Neural cell (in vitro differentiated cells): ENCODE measurements around the gene PIEZO1. TPM values are rescaled to one million over a fixed set of nuclear protein-coding genes. Genes with fewer than 3 reads are reported as not detected.

Source experiments
- H2AFZ ChIP-seq: fragments of 200-600, 300-800 bp; sonication (generic), shearing (Covaris generic); 2 replicates; pipeline ENCODE4 v1.6.0; 2014; ENCODE audit warnings: low read depth, mild to moderate bottlenecking, antibody characterized with exemption, low read length, moderate library complexity
- H3F3A ChIP-seq: fragments of 200-600 bp; shearing (Covaris generic); 2 replicates; pipeline ENCODE4 v1.6.1; 2016; ENCODE audit warnings: mild to moderate bottlenecking, moderate library complexity, mixed read lengths, antibody characterized with exemption, low read length; ENCODE audit not compliant: insufficient read depth, poor library complexity, severe bottlenecking
- H3K27ac ChIP-seq: fragments of 200-600, 300-800 bp; sonication (generic), shearing (Covaris generic); 2 replicates; pipeline ENCODE4 v1.5.1; 2014; ENCODE audit warnings: mild to moderate bottlenecking, low read length, moderate library complexity
- H3K27me3 ChIP-seq: fragments of 300-800, 200-600 bp; sonication (generic), shearing (Covaris generic); 2 replicates; pipeline ENCODE4 v1.6.0; 2014; ENCODE audit warnings: mild to moderate bottlenecking, low read depth, low read length, moderate library complexity; ENCODE audit not compliant: insufficient read depth
- H3K36me3 ChIP-seq: fragments of 300-800, 200-600 bp; sonication (generic), shearing (Covaris generic); 2 replicates; pipeline ENCODE4 v1.5.1; 2014; ENCODE audit warnings: mild to moderate bottlenecking, antibody characterized with exemption, low read length, moderate library complexity; ENCODE audit not compliant: insufficient read depth
- H3K4me2 ChIP-seq: fragments of 300-800, 200-600 bp; sonication (generic), shearing (Covaris generic); 2 replicates; pipeline ENCODE4 v1.6.0; 2014; ENCODE audit warnings: mild to moderate bottlenecking, low read length
- H3K4me3 ChIP-seq: fragments of 300-800, 200-600 bp; sonication (generic), shearing (Covaris generic); 2 replicates; pipeline ENCODE4 v1.5.1; 2014; ENCODE audit warnings: mild to moderate bottlenecking, low read length, moderate library complexity
- H3K79me2 ChIP-seq: fragments of 200-600 bp; shearing (Covaris generic); replicated peaks from 2 replicates; pipeline ENCODE4 v1.6.0; 2014; ENCODE audit warnings: mild to moderate bottlenecking, low read length, moderate library complexity; ENCODE audit not compliant: insufficient read depth
- H3K9ac ChIP-seq: fragments of 300-800, 200-600 bp; sonication (generic), shearing (Covaris generic); 2 replicates; pipeline ENCODE4 v1.6.1; 2016; ENCODE audit warnings: mild to moderate bottlenecking, low read length, mixed read lengths
- H3K9me2 ChIP-seq: fragments of 200-600 bp; shearing (Covaris generic); 2 replicates; pipeline ENCODE4 v1.6.1; 2016; ENCODE audit warnings: mild to moderate bottlenecking, low read length, mixed read lengths; ENCODE audit not compliant: insufficient read depth
- H3K9me3 ChIP-seq: fragments of 200-600, 300-800 bp; sonication (generic), shearing (Covaris generic); 2 replicates; pipeline ENCODE4 v1.6.1; 2016; ENCODE audit warnings: mild to moderate bottlenecking, mixed run types, low read length, moderate library complexity, mixed read lengths
- H4K20me1 ChIP-seq: fragments of 200-600 bp; shearing (Covaris generic); 2 replicates; pipeline ENCODE4 v1.6.1; 2016; ENCODE audit warnings: mild to moderate bottlenecking, mixed run types; ENCODE audit not compliant: insufficient read depth
- EP300 ChIP-seq: fragments of 450-650 bp; conservative IDR thresholded peaks from 2 replicates; pipeline ENCODE4 v1.6.1; 2014; ENCODE audit warnings: antibody characterized with exemption, mild to moderate bottlenecking, moderate library complexity; ENCODE audit not compliant: poor library complexity, severe bottlenecking
- EZH2 ChIP-seq: fragments of 200-600, 300-800 bp; shearing (Covaris generic), sonication (generic); IDR thresholded peaks from 2 replicates; pipeline ENCODE4 v1.6.1; 2014; ENCODE audit warnings: antibody characterized with exemption, low read length, borderline replicate concordance, mild to moderate bottlenecking; ENCODE audit not compliant: insufficient read depth, poor library complexity, severe bottlenecking
- MXI1 ChIP-seq: fragments of 450-650 bp; conservative IDR thresholded peaks from 2 replicates; pipeline ENCODE4 v1.6.1; 2014; ENCODE audit warnings: antibody characterized with exemption, mild to moderate bottlenecking; ENCODE audit not compliant: poor library complexity, severe bottlenecking
- POLR2AphosphoS5 ChIP-seq: IDR thresholded peaks from 2 replicates; pipeline ENCODE4 v1.6.1; 2012
- RAD21 ChIP-seq: fragments of 450-650 bp; conservative IDR thresholded peaks from 2 replicates; pipeline ENCODE4 v1.6.1; 2014; ENCODE audit warnings: antibody characterized with exemption, mild to moderate bottlenecking, moderate library complexity
- REST ChIP-seq: IDR thresholded peaks from 2 replicates; pipeline ENCODE4 v1.6.1; 2012; ENCODE audit warnings: borderline replicate concordance
- SMC3 ChIP-seq: fragments of 450-650 bp; conservative IDR thresholded peaks from 2 replicates; pipeline ENCODE4 v1.6.1; 2014; ENCODE audit warnings: antibody characterized with exemption, mild to moderate bottlenecking, moderate library complexity; ENCODE audit not compliant: poor library complexity
- TAF1 ChIP-seq: IDR thresholded peaks from 2 replicates; pipeline ENCODE4 v1.6.1; 2012; ENCODE audit warnings: low read depth
- polyA plus RNA-seq: library from polyadenylated mRNA; depleted of rRNA; stranded (reverse); fragments of >200 nt; gene quantifications from 2 replicates; pipeline ENCODE4 v1.2.3, GENCODE V29; 2014
- TF ChIP-seq, protein P1 (sequence below): fragments of 450-650 bp; IDR thresholded peaks from 2 replicates; pipeline ENCODE4 v1.5.1; 2014; ENCODE audit warnings: antibody characterized with exemption, mild to moderate bottlenecking, moderate library complexity; ENCODE audit not compliant: poor library complexity, severe bottlenecking

The PIEZO1 gene
- polyA plus RNA-seq, 1 donor from 2014 or later, result not detected

- H3K79me2 ChIP-seq, result no peaks in the 10 kb centered on the region
- TF ChIP-seq SMC3, result no peak
- TF ChIP-seq, protein P1, sequence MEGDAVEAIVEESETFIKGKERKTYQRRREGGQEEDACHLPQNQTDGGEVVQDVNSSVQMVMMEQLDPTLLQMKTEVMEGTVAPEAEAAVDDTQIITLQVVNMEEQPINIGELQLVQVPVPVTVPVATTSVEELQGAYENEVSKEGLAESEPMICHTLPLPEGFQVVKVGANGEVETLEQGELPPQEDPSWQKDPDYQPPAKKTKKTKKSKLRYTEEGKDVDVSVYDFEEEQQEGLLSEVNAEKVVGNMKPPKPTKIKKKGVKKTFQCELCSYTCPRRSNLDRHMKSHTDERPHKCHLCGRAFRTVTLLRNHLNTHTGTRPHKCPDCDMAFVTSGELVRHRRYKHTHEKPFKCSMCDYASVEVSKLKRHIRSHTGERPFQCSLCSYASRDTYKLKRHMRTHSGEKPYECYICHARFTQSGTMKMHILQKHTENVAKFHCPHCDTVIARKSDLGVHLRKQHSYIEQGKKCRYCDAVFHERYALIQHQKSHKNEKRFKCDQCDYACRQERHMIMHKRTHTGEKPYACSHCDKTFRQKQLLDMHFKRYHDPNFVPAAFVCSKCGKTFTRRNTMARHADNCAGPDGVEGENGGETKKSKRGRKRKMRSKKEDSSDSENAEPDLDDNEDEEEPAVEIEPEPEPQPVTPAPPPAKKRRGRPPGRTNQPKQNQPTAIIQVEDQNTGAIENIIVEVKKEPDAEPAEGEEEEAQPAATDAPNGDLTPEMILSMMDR, result no peak
- TF ChIP-seq RAD21, result no peak
- H3K9me2 ChIP-seq, result no peaks in the 10 kb centered on the region
- no peaks in the 10 kb centered on the region for H3K27me3 ChIP-seq
- no peaks in the 10 kb centered on the region for H3K36me3 ChIP-seq
- H3K9me3 ChIP-seq, result no peaks in the 10 kb centered on the region
- no peak overlapping the region for H2AFZ ChIP-seq
- no peaks in the 10 kb centered on the region for H3F3A ChIP-seq
- H3K9ac ChIP-seq, result no peak overlapping the region
- no peaks in the 10 kb centered on the region for H4K20me1 ChIP-seq
- no peak overlapping the region for H3K4me3 ChIP-seq
- no peak overlapping the region for H3K4me2 ChIP-seq
- no peak overlapping the region for H3K27ac ChIP-seq
These were observed 62.1 kb downstream of the PIEZO1 start for GRCh38 chr16:88722784-88723506.

GRCh38 chr16:88721815-88722755, 62.9 kb downstream of the PIEZO1 start:
- H3K36me3 ChIP-seq, result no peaks in the 10 kb centered on the region
- H3K9me2 ChIP-seq, result no peaks in the 10 kb centered on the region
- TF ChIP-seq SMC3 (no peak), TAF1 (no peak), RAD21 (no peak), REST (no peak), MXI1 (no peak), EP300 (no peak), EZH2 (no peak), POLR2AphosphoS5 (no peak)
- TF ChIP-seq, protein P1, result no peak
- H3K27me3 ChIP-seq, result no peaks in the 10 kb centered on the region
- no peak overlapping the region for H2AFZ ChIP-seq
- no peaks in the 10 kb centered on the region for H3K9me3 ChIP-seq
- no peak overlapping the region for H3K4me3 ChIP-seq
- no peak overlapping the region for H3K4me2 ChIP-seq
- no peaks in the 10 kb centered on the region for H3F3A ChIP-seq
- no peak overlapping the region for H3K27ac ChIP-seq
- no peaks in the 10 kb centered on the region for H4K20me1 ChIP-seq
- H3K9ac ChIP-seq, result no peak overlapping the region
- no peaks in the 10 kb centered on the region for H3K79me2 ChIP-seq
